UCSD-AML1 (cell line): ENCODE results near the gene FER.

Experiments used
- DNase-seq: peaks from one replicate; lab custom pipeline; 2025; ENCODE audit not compliant: unreplicated experiment; lab: John Stamatoyannopoulos, UW

The FER gene

DNA sequence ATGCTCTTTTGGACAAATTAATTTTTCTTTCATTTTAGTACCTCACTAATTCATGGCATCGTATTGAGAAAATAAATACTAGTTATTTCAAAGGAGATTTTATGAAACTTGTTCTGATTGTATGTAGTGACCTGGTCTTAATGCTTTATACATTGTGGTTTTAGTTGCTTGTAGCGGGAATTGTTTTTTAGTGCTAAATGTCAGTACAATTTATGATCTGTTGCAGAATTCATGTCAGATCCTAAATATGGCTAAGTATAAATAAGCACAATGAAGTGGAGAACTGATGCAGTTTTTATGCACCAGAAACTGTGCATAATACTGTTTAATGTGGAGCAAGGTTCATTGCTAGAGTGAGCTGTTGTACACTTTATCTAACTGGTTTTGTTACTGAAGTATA is 353.3 kb downstream of the FER start:
- no peak for DNase-seq

GRCh38 chr5:109102096-109102690 is 354.5 kb downstream of the FER start:
- no peak for DNase-seq

DNA sequence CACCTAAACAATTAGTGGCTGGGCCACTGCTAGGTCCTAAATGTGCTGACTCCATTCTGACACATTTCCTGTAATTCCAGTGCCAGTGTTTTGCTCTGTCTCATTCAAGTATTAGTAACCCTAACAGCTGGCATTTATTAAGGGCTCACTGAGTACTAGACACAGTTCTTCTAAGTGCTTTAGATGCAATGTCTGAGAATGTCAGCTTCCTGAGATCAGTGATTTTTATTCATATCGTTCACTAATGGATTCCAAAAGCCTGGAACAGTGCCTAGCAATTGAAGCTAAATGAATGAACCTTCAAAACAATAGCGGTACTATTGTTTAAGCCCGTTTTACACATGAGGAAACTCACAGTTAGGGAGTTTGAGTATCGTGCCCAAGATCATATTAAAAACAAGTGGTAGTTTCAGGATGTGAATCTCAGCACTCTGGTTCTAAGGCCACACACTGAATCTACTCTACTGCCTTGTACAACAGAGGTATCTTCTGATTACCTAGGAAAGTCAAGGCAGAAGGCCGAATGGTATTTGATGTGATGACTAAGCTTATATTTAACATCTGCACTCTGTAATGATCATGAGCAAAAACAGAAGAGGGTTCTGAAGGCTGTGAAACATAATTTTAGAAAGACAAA is 358.1 kb downstream of the FER start:
- no peak for DNase-seq

- DNase-seq: no peak
Observed at GRCh38 chr5:109111680-109112079, 364.0 kb downstream of the FER start.

- DNase-seq: no peak
Observed at GRCh38 chr5:109113608-109114007, 365.9 kb downstream of the FER start.

DNA sequence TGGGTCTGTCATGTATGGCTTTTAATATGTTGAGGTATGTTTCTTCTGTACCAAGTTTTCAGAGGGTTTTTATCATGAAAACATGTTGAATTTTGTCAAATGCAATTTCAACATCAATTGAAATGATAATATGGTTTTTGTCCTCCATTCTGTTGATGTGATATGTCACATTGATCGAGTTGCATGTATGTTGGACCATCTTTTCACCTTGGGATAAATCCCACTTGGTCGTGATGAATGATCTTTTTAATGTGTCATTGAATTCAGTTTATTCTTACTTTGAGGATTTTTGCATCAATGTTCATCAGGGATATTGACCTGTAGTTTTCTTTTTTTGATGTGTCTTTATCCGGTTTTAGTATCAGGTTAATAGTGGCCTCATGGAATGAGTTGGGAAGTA is 373.5 kb downstream of the FER start:
- no peak for DNase-seq

GRCh38 chr5:109125755-109126429 is 378.2 kb downstream of the FER start:
- no peak for DNase-seq

DNA sequence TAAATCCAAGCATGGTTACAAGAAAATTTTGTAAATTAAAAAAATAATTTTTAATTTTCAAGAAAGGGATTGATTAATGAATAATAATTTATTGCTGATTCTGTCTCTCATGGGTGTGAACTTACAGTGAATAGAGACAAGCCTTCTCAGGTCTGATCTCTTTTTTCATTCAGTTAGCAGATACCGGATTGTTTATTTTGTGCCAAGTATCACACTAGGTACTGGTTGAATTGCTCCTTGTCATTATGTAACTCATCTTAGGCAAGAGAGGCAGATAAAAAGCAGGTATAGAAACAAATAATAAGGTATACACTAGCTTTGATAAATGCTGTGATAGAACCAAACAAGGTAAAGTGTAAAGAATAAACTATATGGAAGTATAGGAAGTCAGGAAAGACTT is 378.8 kb downstream of the FER start:
- DNase-seq: no peak

DNA sequence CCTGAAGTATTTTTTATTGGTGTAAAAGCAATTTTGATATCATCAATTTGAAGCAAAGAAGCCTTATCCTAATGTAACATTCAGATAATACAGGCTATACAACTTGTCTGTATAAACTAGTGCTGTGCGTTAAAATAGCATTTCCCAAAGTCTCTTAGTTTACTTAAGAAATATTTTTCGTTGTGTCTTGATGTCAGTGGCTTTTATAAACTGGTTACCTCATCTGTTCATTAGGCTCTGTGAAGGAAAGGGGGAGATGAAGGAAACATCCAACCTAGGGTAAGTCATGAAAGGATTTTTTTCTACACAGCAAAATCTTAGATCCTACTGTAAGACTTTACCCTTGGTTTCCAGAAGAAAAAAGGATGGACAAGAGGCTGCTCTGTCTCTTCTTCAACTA is 389.2 kb downstream of the FER start:
- no peak for DNase-seq

DNA sequence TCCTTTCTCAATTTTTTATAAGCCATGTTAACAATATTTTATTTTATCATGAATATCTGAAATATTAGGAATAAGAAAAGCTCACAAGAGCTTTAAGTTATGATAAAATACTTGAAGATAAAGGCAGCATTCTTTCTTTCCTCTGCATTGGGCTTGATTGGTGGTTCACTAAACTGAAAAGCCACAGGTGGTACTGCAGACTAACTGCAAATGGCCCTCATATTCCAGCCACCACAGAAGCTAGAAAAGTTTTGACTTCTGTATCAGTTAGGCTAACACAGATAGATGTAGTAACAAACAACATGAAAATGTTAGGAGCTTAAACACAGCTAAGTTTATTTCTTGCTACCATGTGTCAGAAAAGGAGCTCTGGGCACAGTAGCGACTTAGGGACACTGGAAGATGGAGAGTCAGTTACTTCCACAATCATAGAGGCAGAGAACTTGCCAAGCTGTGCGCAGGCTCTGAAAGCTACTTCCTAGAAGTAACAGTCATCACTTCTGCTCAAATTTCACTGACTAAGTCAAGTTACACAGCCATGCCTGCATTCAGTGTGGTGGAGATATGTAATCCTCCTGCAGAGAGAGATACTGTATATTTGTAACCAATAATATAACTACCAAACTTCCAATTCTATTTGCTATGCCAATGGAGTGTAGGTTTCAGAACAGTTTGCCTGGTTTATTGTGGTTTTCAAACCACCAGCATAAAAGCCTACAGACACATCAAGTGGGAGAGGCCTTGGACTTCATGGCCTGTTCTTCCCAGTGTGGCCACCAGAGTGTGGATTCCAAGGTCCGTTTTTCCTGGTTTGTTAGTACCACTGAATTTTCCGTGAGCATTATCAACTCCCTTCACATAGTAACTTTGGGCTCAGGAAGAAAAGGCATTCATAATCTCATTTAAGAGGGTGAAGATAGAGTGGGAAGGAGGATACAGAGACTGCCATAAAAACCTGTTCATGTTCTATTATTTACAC is 393.8 kb downstream of the FER start:
- DNase-seq: no peak

- no peak for DNase-seq
Observed at GRCh38 chr5:109143031-109143430, 395.3 kb downstream of the FER start.

DNA sequence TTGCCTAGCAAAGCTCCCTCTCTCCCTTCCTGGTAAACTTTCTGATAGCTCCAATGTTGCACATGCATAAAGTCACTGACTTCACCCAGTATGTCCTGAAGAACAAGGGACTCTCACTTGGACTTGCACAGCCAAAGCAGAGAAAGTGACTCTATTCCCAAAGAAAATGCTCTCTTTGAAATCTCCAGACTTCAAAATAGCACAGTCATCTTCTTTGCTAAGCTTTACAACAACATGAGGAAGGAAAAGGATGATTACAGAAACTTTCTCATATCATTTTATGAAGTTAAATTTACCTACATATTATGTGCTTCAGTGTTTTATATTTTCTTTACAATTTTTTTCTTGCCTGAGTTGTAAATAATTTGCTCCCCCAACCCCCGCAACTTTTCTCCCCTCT is 397.4 kb downstream of the FER start:
- no peak for DNase-seq

DNA sequence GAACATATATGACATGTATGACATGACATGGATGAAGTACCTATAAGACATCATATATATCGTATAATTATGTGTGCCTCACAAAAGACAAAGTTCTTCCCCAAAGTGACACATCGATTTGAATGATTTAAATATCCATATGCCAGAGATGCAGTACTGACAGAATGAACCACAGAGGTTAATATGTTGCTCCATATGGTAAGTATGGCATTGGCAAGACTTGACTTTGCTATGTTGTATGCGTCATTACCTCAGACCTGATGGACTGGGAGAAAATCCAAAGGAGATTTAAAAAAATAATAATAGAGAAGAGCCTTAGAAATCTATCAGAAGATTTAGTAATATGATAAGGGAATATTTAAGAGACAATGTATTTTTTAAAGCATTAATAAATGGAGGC is 398.9 kb downstream of the FER start:
- DNase-seq: no peak

GRCh38 chr5:109152565-109152964 is 404.9 kb downstream of the FER start:
- DNase-seq: no peak

DNA sequence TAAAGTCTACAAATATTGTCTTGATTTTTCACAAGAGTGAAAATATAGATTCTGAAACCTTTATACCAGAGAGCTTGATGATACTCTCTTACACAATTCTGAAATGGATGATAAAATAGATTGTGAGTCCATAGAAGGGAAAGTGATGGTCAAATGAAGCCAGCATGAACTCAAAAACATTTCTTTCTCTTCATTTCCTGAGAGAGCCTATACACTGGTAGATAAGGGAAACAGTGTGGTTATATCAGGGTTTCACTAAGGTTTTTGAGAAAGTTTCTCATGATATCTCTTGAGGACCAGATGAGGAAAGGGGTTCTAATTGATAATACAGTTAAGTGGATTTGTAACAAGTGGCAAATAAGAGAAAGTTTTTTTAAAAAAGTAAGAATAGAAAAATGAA is 407.9 kb downstream of the FER start:
- DNase-seq: no peak

DNA sequence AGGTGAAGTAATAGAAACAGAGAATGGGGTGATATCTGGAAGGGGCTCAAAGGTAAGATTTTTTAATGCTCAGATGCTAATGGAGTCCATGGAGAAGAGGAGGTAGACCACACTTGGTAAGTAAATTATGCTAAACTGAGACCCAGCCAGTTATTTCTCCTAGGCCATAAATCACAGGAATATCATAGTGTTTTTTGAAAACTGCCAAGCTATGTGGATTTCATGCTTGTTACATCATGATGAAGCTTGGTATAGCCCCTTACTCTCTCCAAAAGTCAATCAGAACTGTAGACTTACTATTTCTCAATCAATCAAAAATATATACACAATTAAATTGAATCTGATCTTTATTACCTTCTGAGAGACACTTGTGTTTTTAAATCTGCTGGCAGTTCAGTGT is 409.2 kb downstream of the FER start:
- DNase-seq: no peak

- no peak for DNase-seq
Observed at GRCh38 chr5:109160468-109160867, 412.8 kb downstream of the FER start.

GRCh38 chr5:109161914-109162683 is 414.4 kb downstream of the FER start:
- DNase-seq: no peak

- DNase-seq: no peak
Observed at GRCh38 chr5:109163336-109163735, 415.6 kb downstream of the FER start.

DNA sequence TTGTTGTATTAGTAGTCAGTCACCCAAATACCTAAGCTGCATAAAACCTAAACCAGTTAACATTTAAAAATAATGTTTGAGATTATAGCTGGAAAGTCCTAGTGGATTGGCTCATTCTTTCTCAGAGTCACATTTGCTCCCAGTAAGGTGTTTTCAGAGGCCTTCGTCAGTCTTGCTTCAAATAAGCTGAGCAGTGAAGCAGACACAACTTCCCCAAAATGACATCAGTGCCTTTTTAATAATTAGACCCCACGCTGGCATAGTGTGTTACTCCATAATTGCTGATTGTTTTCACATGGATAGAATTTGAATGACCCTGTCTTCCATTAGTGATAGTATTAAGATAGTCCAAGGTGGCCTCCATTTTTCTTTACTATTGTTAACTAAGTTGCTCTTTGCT is 416.3 kb downstream of the FER start:
- no peak for DNase-seq

DNA sequence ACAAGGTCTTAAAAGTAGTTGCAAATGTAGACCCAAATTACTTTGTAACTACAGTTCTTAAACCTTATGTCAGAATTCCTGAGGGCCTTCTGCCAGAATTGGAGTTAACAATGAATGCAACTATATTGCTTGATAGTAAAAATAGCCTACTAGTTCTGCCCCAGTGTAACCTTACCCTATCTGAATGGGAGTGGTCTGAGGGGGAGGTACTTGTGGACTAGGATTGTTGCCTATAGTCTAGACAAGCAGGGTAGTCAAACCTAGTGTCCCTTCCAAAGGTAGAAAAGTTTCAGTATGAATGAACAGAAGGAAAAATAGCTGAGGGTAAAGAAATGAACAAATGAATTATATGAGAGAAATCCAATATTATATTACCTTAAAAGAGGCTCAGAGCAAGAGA is 419.9 kb downstream of the FER start:
- DNase-seq: no peak
